ENCODE results near the gene AGTRAP. TPM values are rescaled to one million over a fixed set of nuclear protein-coding genes. Genes with fewer than 3 reads are reported as not detected.

Gene AGTRAP
- 76.7 and 89.8 TPM in 2 replicates for total RNA-seq

GRCh38 chr1:11735854-11736745 is at the start of gene AGTRAP:
TSS of gene AGTRAP (plus strand) at chr1:11736136. CDS start at chr1:11736209, 73 bp downstream.
- peak; percentile 24 for TF ChIP-seq CTCF (IDR thresholded peaks at IDR 0.05; ENCODE audit: insufficient read depth, low read length, poor library complexity, severe bottlenecking)
- H3K4me3 ChIP-seq (ENCODE audit: low read depth, low read length): peak within 1 kb of the TSS; percentile 90
- no peaks in the 10 kb centered on the region for H3K27me3 ChIP-seq (ENCODE audit: control insufficient read depth, insufficient read depth, low read length)
- H3K36me3 ChIP-seq (ENCODE audit: control insufficient read depth, insufficient read depth, low read length): no peaks in the 10 kb centered on the region
- DNase-seq (ENCODE audit: low read depth): no peak

- no peak for DNase-seq (ENCODE audit: low read depth)
- no peak for TF ChIP-seq CTCF (IDR thresholded peaks at IDR 0.05; ENCODE audit: insufficient read depth, low read length, poor library complexity, severe bottlenecking)
- H3K36me3 ChIP-seq (ENCODE audit: control insufficient read depth, insufficient read depth, low read length): no peaks in the 10 kb centered on the region
- peaks cover 41% of the 10 kb centered on the region for H3K27me3 ChIP-seq (ENCODE audit: control insufficient read depth, insufficient read depth, low read length)
- H3K4me3 ChIP-seq (ENCODE audit: low read depth, low read length): no peak overlapping the region
Measured at GRCh38 chr1:11688506-11688905, 47.4 kb upstream of the AGTRAP start.

GRCh38 chr1:11690397-11691301 is 45.3 kb upstream of the AGTRAP start:
- Histone ChIP-seq H3K4me3 (ENCODE audit: low read depth, low read length) (peak overlapping the region; percentile 27), H3K36me3 (ENCODE audit: control insufficient read depth, insufficient read depth, low read length) (no peaks in the 10 kb centered on the region), H3K27me3 (ENCODE audit: control insufficient read depth, insufficient read depth, low read length) (peaks cover 53% of the 10 kb centered on the region)
- no peak for TF ChIP-seq CTCF (IDR thresholded peaks at IDR 0.05; ENCODE audit: insufficient read depth, low read length, poor library complexity, severe bottlenecking)
- DNase-seq (ENCODE audit: low read depth): no peak

- DNase-seq (ENCODE audit: low read depth): no peak
- Histone ChIP-seq H3K4me3 (ENCODE audit: low read depth, low read length) (peak within 1 kb of the TSS; percentile 27), H3K27me3 (ENCODE audit: control insufficient read depth, insufficient read depth, low read length) (peaks cover 51% of the 10 kb centered on the region), H3K36me3 (ENCODE audit: control insufficient read depth, insufficient read depth, low read length) (no peaks in the 10 kb centered on the region)
- no peak for TF ChIP-seq CTCF (IDR thresholded peaks at IDR 0.05; ENCODE audit: insufficient read depth, low read length, poor library complexity, severe bottlenecking)
Measured at GRCh38 chr1:11691302-11691914, 44.5 kb upstream of the AGTRAP start, which contains the start of gene DRAXIN. TSS of gene DRAXIN (plus strand) at chr1:11691710. CDS start at chr1:11706259, 14,549 bp downstream.

- Histone ChIP-seq H3K36me3 (ENCODE audit: control insufficient read depth, insufficient read depth, low read length) (no peaks in the 10 kb centered on the region), H3K4me3 (ENCODE audit: low read depth, low read length) (peak overlapping the region; percentile 11), H3K27me3 (ENCODE audit: control insufficient read depth, insufficient read depth, low read length) (peaks cover 51% of the 10 kb centered on the region)
- DNase-seq (ENCODE audit: low read depth): no peak
- TF ChIP-seq CTCF (IDR thresholded peaks at IDR 0.05; ENCODE audit: insufficient read depth, low read length, poor library complexity, severe bottlenecking): no peak
Measured at GRCh38 chr1:11691928-11692711, 43.8 kb upstream of the AGTRAP start.
